NCI-H524 (cell line): ENCODE results near the gene SCAF8.
"Not testable (repeated sequence)": the region's sequence is repeated elsewhere in the genome, so short reads cannot be mapped to it uniquely, and the experiment has no call there.

Experiments used
- DNase-seq, 2 experiments: peaks; one replicate each; lab custom pipeline; 2025; lab: John Stamatoyannopoulos, UW

Gene SCAF8

DNA sequence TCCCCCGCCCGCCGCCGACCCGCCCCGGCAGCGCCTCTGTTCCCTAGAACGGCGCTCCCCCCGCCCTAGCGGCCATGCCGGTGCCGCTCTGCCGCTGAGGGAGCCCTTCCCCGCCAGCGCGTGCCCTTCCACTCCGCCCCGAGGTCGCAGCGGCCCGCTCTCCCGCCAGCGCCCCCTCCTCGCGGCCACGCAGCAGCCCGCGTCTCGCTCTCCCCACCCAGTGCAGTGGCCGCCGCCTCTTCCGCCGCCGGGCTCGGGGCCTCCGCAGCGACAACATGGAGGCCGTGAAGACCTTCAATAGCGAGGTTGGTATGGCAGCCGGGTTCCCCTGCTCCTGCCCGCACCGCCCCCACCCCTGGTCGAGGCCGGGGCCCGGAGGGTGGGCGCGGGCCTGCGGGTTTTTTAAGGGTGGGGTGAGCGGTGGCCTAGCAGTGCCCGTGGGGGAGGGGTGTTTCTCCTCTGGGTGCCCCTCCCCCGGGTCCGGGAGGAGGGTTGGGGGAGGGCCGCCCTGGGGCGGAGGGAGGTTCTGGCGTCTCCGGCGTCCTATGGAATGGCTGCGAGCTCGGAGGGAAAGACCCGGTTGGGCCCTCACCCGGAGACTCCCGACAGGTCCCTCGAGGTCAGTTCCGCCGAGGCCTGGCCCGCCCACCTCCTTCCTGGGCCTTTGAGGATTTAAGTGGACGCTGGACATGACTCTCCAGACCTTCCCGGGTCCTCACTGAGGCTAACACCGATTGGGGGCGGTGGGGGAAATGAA, 588 bp downstream of the SCAF8 start:
- DNase-seq: peak; percentile 87 to 96

DNA sequence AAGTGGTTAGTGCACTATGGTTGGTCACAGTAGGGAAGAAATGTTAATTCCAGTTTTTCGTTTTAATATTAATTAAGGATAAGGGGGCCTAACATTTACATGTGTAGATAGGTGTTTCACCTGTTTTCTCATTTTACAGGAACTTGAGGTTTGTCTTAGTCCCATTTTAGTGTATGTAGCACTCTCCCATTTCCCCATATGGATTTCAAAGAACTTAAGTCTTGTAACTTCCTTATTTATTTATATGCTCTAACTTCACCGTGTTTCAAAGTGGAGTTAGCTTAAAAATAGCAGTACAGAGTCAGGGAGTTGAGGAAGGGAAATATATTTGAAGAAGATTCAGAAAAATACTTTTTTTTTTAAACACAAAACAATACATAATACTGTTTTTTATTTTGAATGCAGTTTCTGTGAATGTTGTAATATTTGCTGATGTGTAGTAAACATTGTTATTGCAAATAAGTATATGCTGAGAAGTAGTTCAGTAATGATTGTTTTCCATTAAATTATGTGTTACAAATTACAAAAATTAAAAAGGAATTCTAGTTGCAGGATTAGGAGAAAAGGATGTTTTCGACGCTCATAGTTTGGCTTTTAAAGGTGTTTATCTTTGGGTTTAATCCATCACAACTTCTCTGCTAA, 3.5 kb downstream of the SCAF8 start:
- DNase-seq: no peak

DNA sequence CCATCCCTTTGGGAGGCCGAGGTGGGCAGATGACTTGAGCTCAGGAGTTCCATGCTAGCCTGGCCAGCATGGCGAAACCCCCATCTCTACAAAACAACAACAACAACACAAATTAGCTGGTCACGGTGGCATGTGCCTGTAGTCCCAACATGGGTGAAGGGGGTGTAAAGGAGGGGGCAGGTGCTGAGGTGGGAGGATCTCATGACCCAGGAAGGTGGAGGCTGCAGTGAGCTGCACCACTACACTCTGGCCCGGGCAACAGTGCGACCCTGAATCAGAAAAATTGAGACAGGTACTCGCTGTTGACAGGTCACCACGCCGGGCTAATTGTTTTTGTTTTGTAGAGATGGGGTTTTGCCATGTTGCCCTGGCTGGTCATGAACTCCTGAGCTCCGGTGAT, 4.2 kb downstream of the SCAF8 start:
- no peak for DNase-seq

GRCh38 chr6:154738551-154738961, 5.3 kb downstream of the SCAF8 start:
- no peak for DNase-seq

- no peak for DNase-seq
Observed at GRCh38 chr6:154740658-154741057, 7.4 kb downstream of the SCAF8 start.

GRCh38 chr6:154742891-154743290, 9.7 kb downstream of the SCAF8 start:
- DNase-seq: no peak

DNA sequence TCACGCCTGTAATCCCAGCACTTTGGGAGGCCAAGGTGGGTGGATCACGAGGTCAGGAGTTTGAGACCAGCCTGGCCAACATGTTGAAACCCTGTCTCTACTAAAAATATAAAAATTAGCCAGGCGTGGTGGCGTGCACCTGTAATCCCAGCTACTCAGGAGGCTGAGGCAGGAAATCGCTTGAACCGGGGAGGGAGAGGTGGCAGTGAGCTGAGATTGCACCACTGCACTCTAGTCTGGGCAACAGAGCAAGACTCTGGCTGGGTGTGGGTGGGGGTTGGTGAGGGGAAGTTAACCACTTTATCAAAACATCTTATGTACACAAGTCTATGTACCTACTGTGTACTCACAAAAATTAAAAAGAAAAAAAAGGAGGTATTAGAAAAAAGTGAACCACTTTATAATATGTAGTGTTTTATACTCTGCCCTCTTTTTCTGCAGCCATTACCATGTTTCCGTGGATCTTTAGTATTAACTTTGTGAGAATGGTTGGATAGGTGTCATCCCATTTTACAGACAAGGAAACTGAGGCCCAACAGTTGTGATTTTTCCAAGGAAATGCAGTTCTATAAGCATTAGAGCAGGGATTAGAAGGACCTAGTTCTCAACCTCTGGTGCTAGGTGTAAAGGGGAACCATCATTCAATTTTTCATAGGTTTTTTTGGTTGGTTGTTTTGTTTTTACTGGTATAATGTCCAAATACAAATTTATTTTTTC, 11.0 kb downstream of the SCAF8 start:
- not testable (repeated sequence) for DNase-seq

DNA sequence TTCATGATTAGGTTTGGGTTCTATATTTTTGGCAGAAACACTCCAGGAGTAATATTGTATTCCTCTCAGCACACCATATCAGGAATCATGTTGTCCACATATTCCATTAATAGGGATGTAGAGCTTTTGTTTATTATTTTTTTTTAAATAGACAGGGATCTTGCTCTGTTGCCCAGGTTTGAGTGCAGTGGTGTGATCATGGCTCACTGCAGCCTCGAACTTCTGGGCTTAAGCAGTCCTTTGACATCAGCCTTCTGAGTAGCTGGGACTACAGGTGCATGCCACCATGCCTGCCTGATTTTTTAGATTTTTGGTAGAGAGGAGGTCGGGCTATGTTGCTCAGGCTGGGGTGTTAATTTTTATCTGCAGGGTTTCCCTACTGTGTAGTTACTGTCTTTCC, 12.0 kb downstream of the SCAF8 start:
- no peak for DNase-seq

DNA sequence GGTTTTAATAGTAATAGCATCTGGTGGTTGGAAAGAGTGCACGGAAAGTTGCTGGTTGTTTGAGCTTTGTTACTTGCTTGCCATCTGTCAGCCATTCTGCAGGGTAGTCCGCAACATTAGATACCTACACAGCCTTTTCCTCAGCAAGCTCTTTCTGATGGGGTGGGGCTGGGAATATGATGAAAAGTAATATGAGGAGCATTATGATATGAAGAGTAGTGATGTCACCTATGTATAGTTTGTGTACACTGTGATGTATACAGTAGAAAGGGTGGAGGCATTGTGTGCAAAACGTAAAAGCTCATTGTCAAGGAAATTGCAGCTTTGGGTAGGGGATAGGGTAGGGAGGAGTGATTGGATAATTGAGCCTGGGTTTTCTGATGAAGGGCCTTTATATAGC, 16.1 kb downstream of the SCAF8 start:
- peak; percentile 16 to 45 for DNase-seq

DNA sequence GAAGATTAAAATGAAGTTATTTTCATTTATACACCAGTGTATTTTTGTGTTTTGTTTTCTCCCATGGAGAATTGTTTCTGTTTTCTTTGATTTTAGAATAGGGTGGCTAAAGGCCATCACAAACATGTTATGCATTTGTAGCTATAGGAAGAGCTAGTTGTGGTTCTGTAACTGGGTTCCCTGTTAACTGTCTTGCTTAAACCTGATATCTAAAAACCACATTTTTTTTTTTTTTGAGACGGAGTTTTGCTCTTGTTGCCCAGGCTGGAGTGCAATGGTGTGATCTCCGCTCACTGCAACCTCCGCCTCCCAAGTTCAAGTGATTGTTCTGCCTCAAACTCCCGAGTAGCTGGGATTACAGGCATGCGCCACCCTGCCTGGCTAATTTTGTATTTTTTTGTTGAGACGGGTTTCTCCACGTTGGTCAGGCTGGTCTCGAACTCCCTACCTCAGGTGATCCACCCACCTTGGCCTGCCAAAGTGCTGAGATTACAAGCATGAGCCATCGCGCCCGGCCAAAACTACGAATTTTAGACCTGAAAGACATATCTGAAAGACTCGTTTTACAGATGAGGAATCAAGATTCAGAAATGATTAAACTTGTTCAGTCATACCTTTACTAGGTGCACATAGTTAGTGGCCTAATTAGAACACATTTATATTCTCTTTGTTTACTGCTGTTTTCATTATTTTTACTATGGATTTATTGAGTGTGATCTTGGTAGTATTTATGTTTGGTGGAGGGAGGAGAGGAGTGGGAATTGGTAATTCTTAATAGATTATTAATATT, 18.0 kb downstream of the SCAF8 start:
- no peak for DNase-seq

DNA sequence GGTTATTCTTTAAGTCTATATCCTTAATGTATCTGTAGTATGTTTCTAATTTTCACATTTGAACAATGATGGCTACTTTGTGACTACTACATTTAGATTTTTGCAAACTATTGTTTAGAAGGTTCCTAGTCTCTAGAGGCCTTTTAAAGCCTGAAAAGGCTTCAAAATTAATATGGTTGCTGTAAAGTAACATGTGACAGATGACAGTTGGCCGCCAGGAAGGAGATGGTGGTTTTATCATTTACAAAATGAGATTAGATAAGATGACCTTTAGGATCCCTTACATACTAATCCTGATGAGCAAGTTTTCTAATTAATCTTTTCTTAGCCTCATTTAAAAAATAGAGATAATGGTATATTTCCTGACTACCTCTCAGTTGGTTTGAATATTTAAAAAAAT, 18.8 kb downstream of the SCAF8 start:
- no peak for DNase-seq

- DNase-seq: no peak
Observed at GRCh38 chr6:154754152-154754551, 20.9 kb downstream of the SCAF8 start.

GRCh38 chr6:154757352-154758050, 24.3 kb downstream of the SCAF8 start:
- no peak for DNase-seq

DNA sequence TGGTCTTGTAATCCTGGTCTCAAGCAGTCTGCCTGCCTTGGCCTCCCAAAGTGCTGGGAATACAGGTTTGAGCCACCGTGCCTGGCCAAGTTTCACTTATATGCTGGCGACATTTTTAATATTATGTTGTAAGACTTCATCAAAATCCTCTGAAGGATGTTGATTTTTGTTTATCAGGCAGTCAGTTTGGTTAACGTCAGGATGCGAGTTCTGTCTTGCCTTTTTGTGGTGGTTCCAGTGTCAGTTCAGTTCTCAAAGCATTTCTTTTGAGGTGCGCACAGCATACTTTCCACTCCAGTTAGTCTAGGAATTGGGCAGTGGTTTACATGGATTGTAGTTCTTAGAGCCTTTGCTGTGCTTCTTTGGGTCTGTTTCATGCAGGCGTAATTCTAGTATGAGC, 24.9 kb downstream of the SCAF8 start:
- DNase-seq: no peak

DNA sequence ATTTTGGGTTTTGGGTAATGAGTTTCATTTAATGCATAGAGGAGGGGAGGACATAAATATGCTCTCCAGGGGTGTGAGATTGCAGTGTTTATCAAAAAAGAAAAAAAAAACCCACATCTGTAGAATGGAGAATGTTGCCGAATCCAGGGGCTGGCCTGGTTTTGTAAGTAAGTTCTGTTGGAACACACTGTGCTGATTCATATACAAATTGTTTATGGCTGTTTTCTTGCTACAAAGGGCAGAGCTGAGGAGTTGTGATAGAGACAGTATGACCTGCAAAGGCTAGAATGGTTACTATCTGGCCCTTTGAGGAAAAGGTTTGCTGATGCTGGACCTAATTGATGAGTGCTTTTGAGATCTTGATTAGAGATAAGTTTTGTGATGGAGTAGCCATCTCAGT, 30.4 kb downstream of the SCAF8 start:
- no peak for DNase-seq

DNA sequence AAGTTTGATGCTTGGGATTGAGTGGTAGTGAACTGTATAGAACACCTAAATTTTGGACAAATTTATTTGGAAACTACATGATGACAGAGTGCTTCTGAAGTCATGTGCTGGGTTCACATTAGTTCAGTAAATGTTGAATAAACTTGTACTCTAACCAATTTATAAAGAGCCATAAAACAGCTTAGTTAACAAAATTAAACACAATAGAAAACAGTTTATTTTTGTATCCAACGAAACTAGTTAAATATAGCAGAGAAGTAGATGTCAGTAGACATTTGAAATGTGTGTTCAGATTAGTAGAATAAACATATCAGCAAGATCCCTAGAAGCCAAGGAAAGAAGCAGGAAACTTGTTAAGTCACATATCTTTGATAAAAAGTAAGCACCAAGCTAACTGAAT, 32.1 kb downstream of the SCAF8 start:
- DNase-seq: no peak

- DNase-seq: peak in 1 of 2 experiments; percentile 25
Observed at GRCh38 chr6:154766288-154766687, 33.1 kb downstream of the SCAF8 start.

GRCh38 chr6:154767003-154767723, 33.9 kb downstream of the SCAF8 start:
- DNase-seq: no peak

- no peak for DNase-seq
Observed at GRCh38 chr6:154768280-154768679, 35.1 kb downstream of the SCAF8 start.

- no peak for DNase-seq
Observed at GRCh38 chr6:154773610-154774089, 40.4 kb downstream of the SCAF8 start.

DNA sequence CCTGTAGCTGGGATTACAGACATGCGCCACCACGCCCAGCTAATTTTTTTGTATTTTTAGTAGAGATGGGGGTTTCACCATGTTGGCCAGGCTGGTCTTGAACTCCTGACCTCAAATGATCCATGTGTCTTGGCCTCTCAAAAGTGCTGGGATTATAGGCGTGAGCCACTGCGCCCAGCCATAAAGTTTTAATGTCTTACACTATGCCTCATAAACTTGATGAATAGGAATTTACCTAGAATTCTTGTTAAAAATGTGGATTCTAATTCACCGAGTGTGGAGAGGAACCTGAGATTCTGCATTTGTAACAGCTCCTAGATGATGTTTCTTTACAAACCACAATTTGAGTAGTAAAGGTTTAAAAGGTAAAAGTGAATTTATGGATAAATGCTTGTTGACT, 45.9 kb downstream of the SCAF8 start:
- not testable (repeated sequence) for DNase-seq
